GM18508 (cell line): ENCODE results near the gene COMMD2.

Experiments used
- ATAC-seq: cut with Tn5 transposase; IDR thresholded peaks from one replicate; pipeline ENCODE4 v1.9.1; 2021; ENCODE audit warnings: moderate number of reproducible peaks; ENCODE audit not compliant: insufficient read depth, unreplicated experiment

Gene COMMD2

DNA sequence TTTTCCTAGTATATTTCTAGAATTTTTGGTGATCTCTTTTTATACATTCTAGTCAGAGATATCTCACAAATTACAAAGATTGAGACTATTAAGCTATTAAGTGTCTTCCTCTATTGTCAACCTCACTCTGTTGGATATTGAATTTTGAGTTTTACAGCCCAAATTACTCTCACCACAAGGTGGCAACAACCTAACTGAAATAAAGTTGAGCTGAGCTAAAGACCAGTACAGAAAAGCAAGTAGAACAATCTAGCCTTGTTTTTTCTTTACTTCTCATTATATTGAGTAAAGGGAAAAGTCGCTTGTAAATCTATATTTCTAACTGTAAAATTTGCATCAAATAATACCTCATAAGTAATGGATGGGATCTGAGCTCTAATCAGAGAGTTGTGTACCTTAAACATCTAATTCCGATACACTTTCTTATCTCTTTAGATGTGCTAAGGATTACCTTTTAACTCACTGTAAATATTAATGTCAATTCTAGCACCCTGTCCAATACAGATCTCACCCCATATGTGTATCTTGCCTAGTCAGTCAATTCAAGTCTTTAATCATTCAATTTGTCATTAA is 13.6 kb upstream of the COMMD2 start:
- no peak for ATAC-seq

DNA sequence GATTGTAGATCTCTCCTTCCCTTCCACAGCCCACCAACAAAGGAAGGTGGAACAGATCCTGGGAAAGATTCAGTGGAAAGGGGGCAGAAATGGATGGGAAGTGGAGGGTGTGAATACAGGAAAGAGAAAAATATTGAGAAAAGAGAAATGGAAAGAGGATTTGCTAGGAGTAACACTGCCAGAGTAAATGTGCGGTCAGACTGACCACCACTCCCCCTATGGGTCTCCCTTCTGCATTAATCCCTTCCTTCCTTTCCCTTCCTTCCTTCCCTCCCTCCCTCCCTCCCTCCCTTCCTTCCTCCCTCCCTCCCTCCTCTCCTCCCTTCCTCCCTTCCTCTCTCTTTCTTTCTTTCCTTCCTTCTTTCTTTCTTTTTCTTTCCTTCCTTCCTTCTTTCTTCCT is 12.0 kb upstream of the COMMD2 start:
- ATAC-seq = no peak

DNA sequence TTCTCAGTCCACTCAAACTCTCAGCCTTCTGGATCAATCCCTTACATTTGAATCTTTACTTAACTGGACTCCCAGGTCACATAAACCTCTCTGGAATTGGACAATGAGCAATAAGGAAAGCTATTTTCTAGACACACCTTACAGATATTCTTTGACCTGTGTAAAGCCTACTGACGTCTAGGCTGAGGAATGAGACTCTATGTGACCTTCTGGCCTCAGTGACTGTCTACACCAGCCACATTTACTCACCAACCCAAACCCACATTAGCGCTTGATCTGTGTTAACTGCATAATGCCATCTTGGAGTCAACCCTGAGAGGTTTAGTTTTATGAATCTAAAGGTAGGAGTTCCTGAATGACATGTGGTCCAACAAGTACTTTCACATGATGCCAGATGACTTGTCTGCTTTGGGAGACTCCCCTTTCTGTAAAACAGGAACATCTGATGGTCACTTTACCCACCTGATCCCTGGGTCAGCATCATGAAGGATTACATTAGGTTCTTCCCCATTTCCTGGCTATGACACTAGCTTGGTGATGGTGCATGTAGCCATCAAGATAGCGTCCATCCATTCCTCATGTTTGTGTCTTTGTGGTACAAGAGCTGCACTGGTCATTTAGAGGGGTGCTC is 11.4 kb upstream of the COMMD2 start:
- ATAC-seq = no peak

- no peak for ATAC-seq
These were observed 1.4 kb upstream of the COMMD2 start for GRCh38 chr3:149753717-149754116.

GRCh38 chr3:149752788-149753136 is 473 bp upstream of the COMMD2 start:
- no peak for ATAC-seq

- no peak for ATAC-seq
These were observed 738 bp downstream of the COMMD2 start for GRCh38 chr3:149751551-149751950.

- no peak for ATAC-seq
These were observed 7.7 kb downstream of the COMMD2 start for GRCh38 chr3:149744606-149745005.

GRCh38 chr3:149744151-149744550 is 8.1 kb downstream of the COMMD2 start:
- ATAC-seq = no peak

GRCh38 chr3:149739396-149739795 is 12.9 kb downstream of the COMMD2 start:
- ATAC-seq = no peak

- no peak for ATAC-seq
These were observed 13.4 kb downstream of the COMMD2 start for GRCh38 chr3:149738876-149739275.

GRCh38 chr3:149736953-149737205 is 15.4 kb downstream of the COMMD2 start:
- no peak for ATAC-seq

DNA sequence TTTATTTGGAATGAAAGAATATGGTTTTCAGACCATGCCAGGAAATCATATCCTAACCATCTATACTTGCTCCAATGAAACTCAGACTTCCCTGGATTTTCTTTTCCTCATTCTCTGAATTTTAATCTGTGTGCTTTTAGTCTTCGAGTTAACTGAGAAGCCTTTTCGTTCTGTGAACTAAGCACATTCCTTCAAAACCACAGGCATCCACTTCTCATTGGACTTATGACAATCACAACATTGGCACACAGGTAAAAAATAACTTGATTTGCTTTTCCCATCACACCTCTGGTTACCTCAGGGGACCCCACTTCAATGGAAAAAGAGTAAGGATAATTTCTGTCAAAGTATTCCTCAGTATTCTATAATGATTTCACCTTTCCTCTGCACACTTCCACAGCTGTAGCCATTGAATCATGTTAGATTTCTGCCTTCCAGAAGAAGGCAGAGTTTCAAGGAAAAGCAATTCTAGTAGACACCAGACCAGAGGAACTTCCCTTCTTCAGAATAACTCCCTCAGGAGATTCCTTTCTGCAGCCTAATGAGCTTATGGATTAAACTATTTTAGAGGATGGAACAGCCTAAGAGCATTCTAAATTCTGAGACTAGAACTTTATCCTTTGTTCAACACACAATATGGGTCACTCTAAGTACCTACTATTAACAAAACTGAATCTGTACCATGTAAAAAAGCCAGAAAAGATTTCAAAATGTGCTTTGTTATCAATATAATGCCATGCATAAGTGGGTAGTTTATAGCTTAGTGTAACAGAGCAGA is 15.9 kb downstream of the COMMD2 start:
- no peak for ATAC-seq

- ATAC-seq = no peak
These were observed 20.1 kb downstream of the COMMD2 start for GRCh38 chr3:149732234-149732633.

GRCh38 chr3:149727656-149728055 is 24.6 kb downstream of the COMMD2 start:
- no peak for ATAC-seq

GRCh38 chr3:149726716-149727407 is 25.4 kb downstream of the COMMD2 start:
- peak; percentile 85 for ATAC-seq

GRCh38 chr3:149723781-149724180 is 28.5 kb downstream of the COMMD2 start:
- ATAC-seq = no peak

DNA sequence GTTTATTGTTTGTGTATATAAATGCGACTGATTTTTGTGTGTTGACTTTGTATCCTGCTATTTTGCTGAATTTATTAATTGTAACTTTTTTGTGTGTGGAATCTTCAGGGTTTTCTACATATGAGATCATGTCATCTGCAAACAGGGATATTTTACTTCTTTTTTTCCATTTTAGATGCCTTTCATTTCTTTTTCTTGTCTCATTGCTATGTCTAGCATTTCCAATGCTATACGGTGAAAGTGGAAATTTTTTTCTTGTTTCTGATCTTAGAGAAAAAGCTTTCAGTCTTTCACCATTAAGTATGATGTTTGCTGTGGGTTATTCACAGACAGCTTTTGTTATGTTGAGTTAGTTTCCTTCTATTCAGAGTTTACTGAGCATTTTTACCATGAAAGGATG is 31.4 kb downstream of the COMMD2 start:
- no peak for ATAC-seq

DNA sequence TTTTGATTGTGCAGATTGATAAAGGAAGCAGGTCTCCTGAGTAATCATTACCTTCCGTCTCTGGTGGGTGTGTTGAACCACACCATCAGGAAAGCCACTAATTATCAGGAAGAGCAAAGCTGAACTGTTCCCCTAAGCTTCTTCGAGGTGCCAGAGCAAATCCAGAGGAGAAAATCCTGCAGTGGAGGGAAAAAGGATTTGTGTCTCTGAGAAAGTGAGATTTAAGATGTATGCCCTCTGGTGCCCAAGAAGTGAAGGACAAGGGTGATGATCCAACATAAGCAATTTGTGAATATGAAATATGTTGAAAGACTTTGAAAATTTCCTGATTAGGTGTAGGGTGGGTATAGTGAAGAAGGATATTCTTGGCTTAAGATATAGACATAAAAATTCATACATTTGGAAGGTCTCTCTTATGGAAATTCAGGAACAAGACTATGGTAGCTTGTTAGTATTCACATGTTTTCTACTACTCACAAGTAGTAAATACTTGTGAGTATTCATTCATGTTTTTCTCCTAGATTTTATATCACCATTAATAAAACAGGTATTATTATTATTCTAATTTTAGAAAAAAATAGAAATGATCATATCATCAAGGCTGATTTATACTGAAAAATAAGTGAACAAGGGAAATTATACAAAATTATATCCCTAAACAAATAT is 34.8 kb downstream of the COMMD2 start:
- no peak for ATAC-seq

- ATAC-seq = no peak
These were observed 35.3 kb downstream of the COMMD2 start for GRCh38 chr3:149716984-149717383.

DNA sequence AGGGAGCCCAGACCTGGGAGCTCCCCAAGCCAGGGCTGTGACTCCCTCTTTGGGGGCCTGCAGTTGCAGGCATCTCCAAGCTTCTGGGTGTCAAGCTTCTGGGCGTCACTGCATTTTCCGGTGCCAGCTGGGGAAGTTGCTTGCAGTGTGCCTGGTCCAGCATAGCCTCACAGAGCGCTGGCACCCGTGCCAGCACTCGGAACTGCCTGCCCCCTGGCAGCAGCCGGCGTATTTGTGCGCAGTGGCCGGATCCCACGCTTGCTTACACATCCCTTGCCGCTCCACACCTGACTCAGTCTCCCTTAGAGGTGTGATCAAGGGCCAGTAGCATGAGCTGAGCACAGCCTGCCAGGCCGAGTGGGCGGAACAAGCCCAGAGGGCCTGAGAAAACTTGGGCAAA is 37.0 kb downstream of the COMMD2 start:
- ATAC-seq = no peak
